ENCODE results near the gene RIC8B. TPM values are rescaled to one million over a fixed set of nuclear protein-coding genes. Genes with fewer than 3 reads are reported as not detected.

Gene RIC8B
- total RNA-seq, 1 donor from 2014 or later: 11.6 TPM

DNA sequence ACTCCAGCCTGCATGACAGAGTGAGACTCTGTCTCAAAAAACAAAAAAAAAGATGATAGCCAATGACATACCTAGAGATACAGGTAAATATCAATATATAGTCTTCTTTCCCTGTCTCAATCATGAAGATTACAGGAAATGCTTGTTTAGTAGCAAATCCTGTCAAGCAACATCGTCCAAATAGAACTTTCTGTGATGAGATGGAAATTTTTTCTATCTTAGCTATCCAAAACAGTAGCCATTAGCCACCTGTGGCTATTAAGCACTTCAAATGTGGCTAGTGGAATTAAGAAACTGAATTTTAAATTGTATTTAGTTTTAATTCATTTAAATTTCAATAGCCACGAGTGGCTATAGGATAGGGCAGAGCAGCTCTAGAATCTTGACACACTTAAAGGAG is 33.2 kb upstream of the RIC8B start:
- H3K4me3 ChIP-seq: no peak overlapping the region
- intact Hi-C loops (cut with DNase I): no loop called here
- no peaks in the 10 kb centered on the region for H3K4me1 ChIP-seq
- no peaks in the 10 kb centered on the region for H3K9me3 ChIP-seq
- TF ChIP-seq, protein P1, sequence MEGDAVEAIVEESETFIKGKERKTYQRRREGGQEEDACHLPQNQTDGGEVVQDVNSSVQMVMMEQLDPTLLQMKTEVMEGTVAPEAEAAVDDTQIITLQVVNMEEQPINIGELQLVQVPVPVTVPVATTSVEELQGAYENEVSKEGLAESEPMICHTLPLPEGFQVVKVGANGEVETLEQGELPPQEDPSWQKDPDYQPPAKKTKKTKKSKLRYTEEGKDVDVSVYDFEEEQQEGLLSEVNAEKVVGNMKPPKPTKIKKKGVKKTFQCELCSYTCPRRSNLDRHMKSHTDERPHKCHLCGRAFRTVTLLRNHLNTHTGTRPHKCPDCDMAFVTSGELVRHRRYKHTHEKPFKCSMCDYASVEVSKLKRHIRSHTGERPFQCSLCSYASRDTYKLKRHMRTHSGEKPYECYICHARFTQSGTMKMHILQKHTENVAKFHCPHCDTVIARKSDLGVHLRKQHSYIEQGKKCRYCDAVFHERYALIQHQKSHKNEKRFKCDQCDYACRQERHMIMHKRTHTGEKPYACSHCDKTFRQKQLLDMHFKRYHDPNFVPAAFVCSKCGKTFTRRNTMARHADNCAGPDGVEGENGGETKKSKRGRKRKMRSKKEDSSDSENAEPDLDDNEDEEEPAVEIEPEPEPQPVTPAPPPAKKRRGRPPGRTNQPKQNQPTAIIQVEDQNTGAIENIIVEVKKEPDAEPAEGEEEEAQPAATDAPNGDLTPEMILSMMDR (IDR thresholded peaks at IDR 0.05): no peak
- H3K27ac ChIP-seq: no peak overlapping the region
- DNase-seq: no peak
- ATAC-seq: no peak
- no peaks in the 10 kb centered on the region for H3K36me3 ChIP-seq
- no peaks in the 10 kb centered on the region for H3K27me3 ChIP-seq

DNA sequence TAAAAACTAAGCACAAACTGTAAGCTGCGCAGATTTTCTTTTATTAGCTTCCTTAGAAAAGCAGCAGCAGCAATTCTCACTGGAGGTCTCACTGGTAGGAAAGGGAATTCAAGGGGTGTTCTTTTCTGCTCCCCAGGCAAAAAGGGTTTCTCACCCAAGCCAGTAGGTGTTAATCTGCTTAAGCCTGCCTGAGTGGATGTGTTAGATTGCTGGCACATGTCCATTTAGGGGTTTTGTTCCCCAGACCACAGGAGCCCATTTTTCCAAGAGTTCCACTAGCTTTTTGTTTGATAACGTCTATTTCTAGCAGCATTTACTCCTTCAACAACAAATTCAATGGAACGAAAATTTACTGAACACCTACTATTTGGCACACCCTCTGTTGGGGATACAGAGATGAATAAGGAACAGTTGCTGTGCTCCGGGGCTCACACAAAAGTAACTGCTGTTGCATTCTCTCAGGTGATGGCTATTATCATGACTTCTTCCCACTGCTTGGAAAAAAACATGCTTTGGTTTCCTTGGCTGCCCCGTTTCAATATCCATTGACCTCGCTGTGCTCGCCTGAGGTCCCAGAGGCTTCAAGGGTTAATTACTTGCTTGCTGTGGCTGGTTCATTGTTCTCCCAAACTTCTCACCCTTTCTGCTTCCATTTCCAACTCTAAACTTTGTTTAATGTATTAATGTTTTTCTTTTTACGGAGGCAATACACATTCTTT is 31.1 kb upstream of the RIC8B start:
- TF ChIP-seq, protein P1 (IDR thresholded peaks at IDR 0.05): no peak
- H3K9me3 ChIP-seq: no peaks in the 10 kb centered on the region
- no peaks in the 10 kb centered on the region for H3K36me3 ChIP-seq
- DNase-seq (no peak), ATAC-seq (no peak)
- intact Hi-C loops (cut with DNase I): no loop called here
- no peak overlapping the region for H3K27ac ChIP-seq
- H3K4me1 ChIP-seq: no peaks in the 10 kb centered on the region
- no peaks in the 10 kb centered on the region for H3K27me3 ChIP-seq
- H3K4me3 ChIP-seq: no peak overlapping the region

DNA sequence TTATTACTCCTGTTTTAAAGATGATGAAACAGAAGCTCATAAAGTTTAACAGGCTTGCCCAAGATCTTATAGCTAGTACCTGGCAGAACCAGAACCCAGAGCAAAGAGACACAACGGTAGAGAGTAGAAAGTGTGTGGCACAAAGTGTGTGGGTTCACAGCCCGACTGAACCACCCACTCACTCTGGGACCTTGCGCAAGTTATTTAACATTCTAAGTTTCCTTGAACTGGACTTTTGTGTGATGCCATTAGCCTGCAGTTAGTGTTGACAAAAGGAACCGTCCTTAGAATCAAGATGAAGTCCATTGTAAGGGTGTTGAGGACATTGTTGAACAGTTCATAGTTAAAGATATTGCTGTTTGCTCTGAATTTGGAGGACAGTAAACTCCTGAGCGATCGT is 29.9 kb upstream of the RIC8B start:
- TF ChIP-seq, protein P1 (IDR thresholded peaks at IDR 0.05): no peak
- Histone ChIP-seq H3K36me3 (no peaks in the 10 kb centered on the region), H3K27me3 (no peaks in the 10 kb centered on the region), H3K9me3 (no peaks in the 10 kb centered on the region), H3K4me3 (no peak overlapping the region), H3K27ac (no peak overlapping the region), H3K4me1 (no peaks in the 10 kb centered on the region)
- DNase-seq: no peak
- ATAC-seq: peak; percentile 37
- intact Hi-C loops (cut with DNase I): no loop called here

DNA sequence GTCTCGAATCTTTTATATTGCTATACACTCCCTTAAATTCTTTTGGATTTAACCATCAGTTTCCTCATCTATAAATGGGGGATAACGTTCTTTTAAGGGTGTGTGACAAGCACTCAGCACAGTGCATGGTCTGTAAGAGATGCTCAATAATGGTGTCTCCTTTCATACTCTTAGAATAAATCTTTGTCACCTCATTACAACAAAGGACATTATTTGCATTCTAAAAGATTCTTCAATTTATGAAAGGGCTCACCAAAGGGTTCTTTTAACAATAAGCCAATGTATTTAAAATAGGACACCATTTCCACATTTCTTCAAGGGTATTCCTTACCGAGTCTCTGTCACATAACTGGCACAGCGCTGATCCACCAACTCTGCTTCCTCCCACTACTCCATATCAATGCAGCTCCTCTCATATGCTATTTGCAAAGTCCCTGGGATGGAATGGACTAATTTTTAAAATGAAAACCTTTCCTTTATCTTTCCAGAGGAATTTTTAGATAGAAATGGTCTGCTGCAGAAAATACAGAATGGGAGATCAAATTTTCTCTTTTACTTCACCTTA is 29.2 kb upstream of the RIC8B start:
- Histone ChIP-seq H3K27me3 (no peaks in the 10 kb centered on the region), H3K4me1 (no peaks in the 10 kb centered on the region), H3K9me3 (no peaks in the 10 kb centered on the region), H3K36me3 (no peaks in the 10 kb centered on the region), H3K27ac (no peak overlapping the region), H3K4me3 (no peak overlapping the region)
- ATAC-seq (no peak), DNase-seq (no peak)
- TF ChIP-seq, protein P1 (IDR thresholded peaks at IDR 0.05): no peak
- intact Hi-C loops (cut with DNase I): no loop called here

DNA sequence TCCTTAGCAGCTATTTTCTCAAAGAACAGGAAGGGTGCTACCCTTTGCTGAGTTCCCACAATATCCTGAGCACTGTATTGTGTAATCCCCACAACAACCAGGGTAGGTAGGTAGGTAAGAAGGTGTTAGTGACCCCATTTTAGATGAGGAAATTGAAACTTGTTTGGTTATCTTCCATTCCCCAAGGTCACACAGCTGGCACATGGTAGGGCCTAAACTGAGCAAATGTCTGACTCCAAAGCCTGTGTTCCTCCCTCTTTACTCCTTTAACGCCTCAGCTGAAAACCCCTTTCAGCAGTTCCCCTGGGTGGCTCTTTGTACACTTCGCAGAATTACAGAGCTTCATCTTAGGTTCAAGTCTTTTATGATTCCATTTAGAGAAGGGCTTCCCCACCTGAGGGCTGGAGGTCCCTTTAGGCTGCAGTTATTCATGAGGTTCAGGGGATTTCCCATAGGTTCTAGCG is 26.5 kb upstream of the RIC8B start:
- no peak overlapping the region for H3K4me3 ChIP-seq
- H3K36me3 ChIP-seq: no peaks in the 10 kb centered on the region
- no peaks in the 10 kb centered on the region for H3K4me1 ChIP-seq
- no peaks in the 10 kb centered on the region for H3K27me3 ChIP-seq
- TF ChIP-seq, protein P1 (IDR thresholded peaks at IDR 0.05): no peak
- DNase-seq (no peak), ATAC-seq (no peak)
- no peak overlapping the region for H3K27ac ChIP-seq
- intact Hi-C loops (cut with DNase I): no loop called here
- H3K9me3 ChIP-seq: no peaks in the 10 kb centered on the region

Data from upper lobe of right lung (tissue), 1 donor.